Esophagus squamous epithelium (tissue), 5 donors: Measurements from ENCODE around the gene NID2. TPM values are rescaled to one million over a fixed set of nuclear protein-coding genes. Genes with fewer than 3 reads are reported as not detected.

Experiments
- DNase-seq: peaks from one replicate; lab custom pipeline; 2025; lab: John Stamatoyannopoulos, UW
- H3K27ac ChIP-seq, 4 donors: fragments of 200-600 bp; sonication (generic); one replicate each; pipeline ENCODE4 v1.5.1; 2016 to 2019; ENCODE audit warnings: mild to moderate bottlenecking in 1 of 4
- H3K27me3 ChIP-seq, 4 donors: fragments of 200-600 bp; sonication (generic); 1 replicate in 3 of 4; 2 replicates in 1 of 4; pipeline versions ENCODE4 v1.5.1 to v1.6.0; 2017 to 2021; ENCODE audit warnings: antibody characterized with exemption in 1 of 4
- H3K36me3 ChIP-seq, 3 donors: fragments of 200-600 bp; sonication (generic); one replicate each; pipeline ENCODE4 v1.5.1; 2016 to 2019
- H3K4me1 ChIP-seq, 3 donors: fragments of 200-600 bp; sonication (generic); one replicate each; pipeline ENCODE4 v1.5.1; 2017 to 2019
- H3K4me3 ChIP-seq, 4 donors: fragments of 200-600 bp; sonication (generic); 1 replicate in 3 of 4; 2 replicates in 1 of 4; pipeline ENCODE4 v1.5.1; 2016 to 2019; ENCODE audit warnings: mild to moderate bottlenecking in 2 of 4, moderate library complexity in 1 of 4
- H3K9me3 ChIP-seq, 3 donors: fragments of 200-600 bp; sonication (generic); one replicate each; pipeline ENCODE4 v1.5.1; 2016 to 2019
- POLR2A ChIP-seq, 4 donors: fragments of 450-650 bp; IDR thresholded peaks; one replicate each; pipeline ENCODE4 v1.6.1; 2017; ENCODE audit warnings: antibody characterized with exemption in 4 of 4, mild to moderate bottlenecking in 4 of 4, moderate library complexity in 3 of 4
- WGBS, 2 donors: methylation state at CpG; one replicate each; pipeline ENCODE4 v1.1.5; 2018; 5-methylcytosine and 5-hydroxymethylcytosine counted together
- intact Hi-C: fragments of 100-400 bp; cut with DNase I; formaldehyde crosslinking; loops from one replicate; pipeline ENCODE4 v1.15.0; 2022
- total RNA-seq, 4 donors: library from RNA; depleted of rRNA; stranded (reverse); fragments of >200 nt; gene quantifications; one replicate each; pipeline ENCODE4 v1.1.0, GENCODE V29; 2016
- TF ChIP-seq, protein P1 (sequence below), 6 experiments: fragments of 450-650 bp in 4 of 6; fragments of 200-600 bp in 2 of 6; sonication (generic) in 2 of 6; IDR thresholded peaks; one replicate each; pipeline ENCODE4 v1.5.1; 2016 to 2019; ENCODE audit warnings: antibody characterized with exemption in 6 of 6, mild to moderate bottlenecking in 4 of 6, moderate library complexity in 4 of 6
- donor health status: DM: yes; HTN: yes; CAD: no.

NID2 gene
- total RNA-seq, 4 donors from 2014 or later, result 0.91 to 12.2 (median 3.2) TPM

DNA sequence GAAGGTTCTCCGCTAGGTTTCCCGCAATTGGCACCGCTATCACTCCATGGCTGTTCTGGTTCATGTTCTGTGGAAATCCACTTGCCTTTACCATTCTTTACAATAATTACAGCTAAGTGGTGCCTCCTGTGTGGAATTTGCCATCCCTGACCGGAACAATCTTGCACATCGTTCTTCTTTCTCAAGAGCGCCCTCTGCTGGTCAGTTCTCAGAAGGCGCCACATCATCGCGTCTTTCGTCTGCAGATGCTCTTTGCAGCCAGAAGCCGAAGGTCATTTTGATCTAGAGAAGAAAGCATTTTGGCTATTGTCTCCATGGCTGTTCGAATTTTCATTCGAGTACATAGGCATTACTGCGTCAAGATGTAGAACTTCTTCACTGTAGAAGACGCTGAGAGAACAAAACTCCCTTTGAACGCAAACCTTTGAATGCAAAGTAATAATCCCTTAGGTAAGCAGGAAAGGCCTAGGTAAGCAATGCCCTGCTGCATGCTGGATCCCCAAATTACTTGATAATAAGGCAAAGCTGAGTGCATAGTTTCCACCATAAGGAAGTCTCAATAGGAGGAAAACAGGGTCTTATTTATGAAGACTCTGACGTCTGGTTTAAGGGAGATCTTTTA, 89.7 kb downstream of the NID2 start:
- no peak overlapping the region for H3K27ac ChIP-seq
- no peaks in the 10 kb centered on the region for H3K36me3 ChIP-seq
- no peaks in the 10 kb centered on the region for H3K27me3 ChIP-seq
- H3K9me3 ChIP-seq, result no peaks in the 10 kb centered on the region
- H3K4me3 ChIP-seq, result no peak overlapping the region
- no peak for TF ChIP-seq POLR2A (IDR thresholded peaks at IDR 0.05)
- TF ChIP-seq, protein P1, sequence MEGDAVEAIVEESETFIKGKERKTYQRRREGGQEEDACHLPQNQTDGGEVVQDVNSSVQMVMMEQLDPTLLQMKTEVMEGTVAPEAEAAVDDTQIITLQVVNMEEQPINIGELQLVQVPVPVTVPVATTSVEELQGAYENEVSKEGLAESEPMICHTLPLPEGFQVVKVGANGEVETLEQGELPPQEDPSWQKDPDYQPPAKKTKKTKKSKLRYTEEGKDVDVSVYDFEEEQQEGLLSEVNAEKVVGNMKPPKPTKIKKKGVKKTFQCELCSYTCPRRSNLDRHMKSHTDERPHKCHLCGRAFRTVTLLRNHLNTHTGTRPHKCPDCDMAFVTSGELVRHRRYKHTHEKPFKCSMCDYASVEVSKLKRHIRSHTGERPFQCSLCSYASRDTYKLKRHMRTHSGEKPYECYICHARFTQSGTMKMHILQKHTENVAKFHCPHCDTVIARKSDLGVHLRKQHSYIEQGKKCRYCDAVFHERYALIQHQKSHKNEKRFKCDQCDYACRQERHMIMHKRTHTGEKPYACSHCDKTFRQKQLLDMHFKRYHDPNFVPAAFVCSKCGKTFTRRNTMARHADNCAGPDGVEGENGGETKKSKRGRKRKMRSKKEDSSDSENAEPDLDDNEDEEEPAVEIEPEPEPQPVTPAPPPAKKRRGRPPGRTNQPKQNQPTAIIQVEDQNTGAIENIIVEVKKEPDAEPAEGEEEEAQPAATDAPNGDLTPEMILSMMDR (IDR thresholded peaks at IDR 0.05), result peak; percentile 78 to 95 (median 88)
- peaks cover 0 to 7% (median 4%) of the 10 kb centered on the region in 3 donors for H3K4me1 ChIP-seq
- no peak for DNase-seq
- intact Hi-C loops, result loop anchor here (10.0 kb wide), 2 partner anchors 174 to 704 kb away; no protein-coding TSS in a partner anchor
- WGBS, 2 donors, result 25 to 26% methylated on average over 17 of the region's 17 CpGs

DNA sequence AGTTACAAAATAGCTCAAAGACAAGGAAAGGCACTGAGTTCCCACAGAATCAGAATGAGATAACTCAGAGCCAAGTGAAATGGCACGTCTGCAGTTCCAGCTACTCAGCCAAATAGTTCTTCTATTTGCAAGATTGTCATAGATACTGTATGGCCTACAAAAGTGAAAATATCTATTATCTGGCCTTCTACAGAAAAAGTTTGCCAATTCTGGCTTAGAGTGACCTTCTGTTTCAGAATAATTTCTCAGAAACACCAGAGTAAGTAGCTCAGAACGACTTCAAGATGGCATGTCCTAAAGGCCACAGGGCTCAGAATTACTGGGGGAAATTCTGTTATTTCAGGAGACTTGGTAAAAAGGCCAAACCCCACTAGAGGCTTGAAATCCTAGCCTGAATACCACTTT, 90.2 kb downstream of the NID2 start:
- TF ChIP-seq, protein P1 (IDR thresholded peaks at IDR 0.05), result no peak
- no peak for TF ChIP-seq POLR2A (IDR thresholded peaks at IDR 0.05)
- Histone ChIP-seq H3K4me3 (no peak overlapping the region), H3K9me3 (no peaks in the 10 kb centered on the region), H3K27ac (no peak overlapping the region), H3K36me3 (no peaks in the 10 kb centered on the region), H3K27me3 (no peaks in the 10 kb centered on the region), H3K4me1 (peaks cover 0 to 7% (median 4%) of the 10 kb centered on the region in 3 donors)
- intact Hi-C loops, result loop anchor here (10.0 kb wide), 2 partner anchors 174 to 704 kb away; no protein-coding TSS in a partner anchor
- no peak for DNase-seq
- 29 to 38% methylated on average over 2 of the region's 2 CpGs for WGBS, 2 donors

DNA sequence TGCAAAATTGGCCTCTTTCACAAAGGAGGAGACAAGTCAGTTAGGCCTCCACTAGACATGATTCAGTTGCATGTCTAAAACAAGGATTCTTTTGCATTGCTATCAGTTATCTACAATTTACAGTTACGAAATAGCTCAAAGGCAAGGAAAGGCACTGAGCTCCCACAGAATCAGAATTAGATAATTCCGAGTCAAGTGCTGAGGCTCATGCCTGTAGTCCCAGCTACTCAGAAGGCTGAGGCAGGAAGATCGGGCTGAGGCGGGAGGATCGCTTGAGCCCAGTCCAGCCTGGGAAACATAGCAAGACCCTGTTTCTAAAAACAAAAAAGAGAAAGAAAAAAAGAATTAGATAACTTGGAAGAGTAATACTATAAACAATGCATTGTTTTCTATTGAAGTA, 91.8 kb downstream of the NID2 start:
- DNase-seq, result no peak
- H3K9me3 ChIP-seq, result no peaks in the 10 kb centered on the region
- H3K27ac ChIP-seq, result no peak overlapping the region
- TF ChIP-seq, protein P1 (IDR thresholded peaks at IDR 0.05), result no peak
- no peak for TF ChIP-seq POLR2A (IDR thresholded peaks at IDR 0.05)
- intact Hi-C loops, result loop anchor here (10.0 kb wide), 2 partner anchors 172 to 702 kb away; no protein-coding TSS in a partner anchor
- H3K4me3 ChIP-seq, result no peak overlapping the region
- H3K36me3 ChIP-seq, result no peaks in the 10 kb centered on the region
- peaks cover 0 to 7% (median 4%) of the 10 kb centered on the region in 3 donors for H3K4me1 ChIP-seq
- no peaks in the 10 kb centered on the region for H3K27me3 ChIP-seq
- WGBS, 2 donors, result 87 to 96% methylated on average over 5 of the region's 5 CpGs

DNA sequence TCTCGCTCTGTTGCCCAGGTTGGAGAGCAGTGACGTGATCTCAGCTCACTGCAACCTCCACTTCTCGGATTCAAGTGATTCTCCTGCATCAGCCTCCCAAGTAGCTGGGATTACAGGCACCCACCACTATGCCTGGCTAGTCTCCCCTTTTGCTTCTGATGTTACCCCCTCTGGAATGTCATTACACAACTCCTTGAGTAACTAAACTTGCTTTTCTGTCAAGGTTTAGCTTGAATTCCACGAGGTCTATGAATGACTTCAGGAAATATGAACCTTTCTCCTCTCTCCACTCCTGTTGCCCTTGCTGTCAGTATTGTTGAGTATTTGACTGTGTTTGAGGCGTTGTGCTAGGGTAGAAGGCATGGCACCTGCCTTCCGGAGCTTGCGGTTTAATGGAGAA, 96.3 kb downstream of the NID2 start:
- WGBS, 2 donors, result 82 to 90% methylated on average over 7 of the region's 7 CpGs
- H3K27ac ChIP-seq, result no peak overlapping the region
- H3K9me3 ChIP-seq, result no peaks in the 10 kb centered on the region
- DNase-seq, result no peak
- no peaks in the 10 kb centered on the region for H3K36me3 ChIP-seq
- TF ChIP-seq POLR2A (IDR thresholded peaks at IDR 0.05), result no peak
- TF ChIP-seq, protein P1 (IDR thresholded peaks at IDR 0.05), result no peak
- H3K4me1 ChIP-seq, result no peaks in the 10 kb centered on the region
- no peaks in the 10 kb centered on the region for H3K27me3 ChIP-seq
- intact Hi-C loops, result loop anchor here (10.0 kb wide), 2 partner anchors 168 to 698 kb away; no protein-coding TSS in a partner anchor
- H3K4me3 ChIP-seq, result no peak overlapping the region

DNA sequence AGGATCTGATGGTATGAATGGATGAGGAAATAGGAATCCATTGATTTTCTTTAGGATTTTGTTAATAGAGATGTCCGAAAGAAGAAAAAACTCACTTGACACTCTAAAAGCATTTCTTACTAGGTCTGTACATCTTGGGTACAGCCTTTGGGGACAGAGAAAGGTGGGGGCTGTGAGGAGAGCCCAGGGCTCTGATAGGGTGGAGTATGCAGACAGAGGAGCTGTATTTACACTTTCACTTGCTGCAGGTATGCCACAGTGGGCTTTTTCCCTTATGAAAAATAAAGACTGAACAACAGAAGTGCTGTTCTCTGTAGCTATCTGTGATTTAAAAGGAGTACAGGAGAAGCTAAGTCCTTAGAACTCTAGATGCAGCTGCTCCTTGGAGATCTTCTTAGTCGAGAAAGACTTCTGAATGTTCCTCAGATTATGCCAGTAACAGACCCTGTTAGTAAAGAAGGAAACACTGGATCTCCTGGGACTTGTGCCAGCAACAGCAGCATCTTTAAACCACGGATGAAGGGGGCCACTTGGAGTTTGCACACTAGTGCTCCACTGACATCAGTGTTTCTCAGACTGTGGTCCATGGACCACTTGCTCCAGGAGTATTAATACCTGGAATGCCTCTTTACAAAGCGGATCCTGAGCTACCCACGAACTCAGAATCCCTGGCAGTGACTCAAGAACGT, 98.9 kb downstream of the NID2 start:
- Histone ChIP-seq H3K36me3 (no peaks in the 10 kb centered on the region), H3K27ac (no peak overlapping the region), H3K27me3 (no peaks in the 10 kb centered on the region), H3K9me3 (no peaks in the 10 kb centered on the region), H3K4me1 (no peaks in the 10 kb centered on the region), H3K4me3 (no peak overlapping the region)
- intact Hi-C loops, result loop anchor here (10.0 kb wide), 2 partner anchors 165 to 695 kb away; no protein-coding TSS in a partner anchor
- no peak for TF ChIP-seq POLR2A (IDR thresholded peaks at IDR 0.05)
- TF ChIP-seq, protein P1 (IDR thresholded peaks at IDR 0.05), result no peak
- no peak for DNase-seq
- 65 to 66% methylated on average over 6 of the region's 6 CpGs for WGBS, 2 donors
